Cardiac ventricle fibroblast (primary cell): Measurements from ENCODE around the gene DOCK1. TPM values are rescaled to one million over a fixed set of nuclear protein-coding genes. Genes with fewer than 3 reads are reported as not detected.

Experiments
- total RNA-seq: library from RNA; depleted of rRNA; stranded (reverse); fragments of >200 nt; gene quantifications from 2 replicates; pipeline ENCODE4 v1.2.3, GENCODE V29; 2015

Gene DOCK1
- 37.8 and 38.4 TPM in 2 replicates for total RNA-seq

DNA sequence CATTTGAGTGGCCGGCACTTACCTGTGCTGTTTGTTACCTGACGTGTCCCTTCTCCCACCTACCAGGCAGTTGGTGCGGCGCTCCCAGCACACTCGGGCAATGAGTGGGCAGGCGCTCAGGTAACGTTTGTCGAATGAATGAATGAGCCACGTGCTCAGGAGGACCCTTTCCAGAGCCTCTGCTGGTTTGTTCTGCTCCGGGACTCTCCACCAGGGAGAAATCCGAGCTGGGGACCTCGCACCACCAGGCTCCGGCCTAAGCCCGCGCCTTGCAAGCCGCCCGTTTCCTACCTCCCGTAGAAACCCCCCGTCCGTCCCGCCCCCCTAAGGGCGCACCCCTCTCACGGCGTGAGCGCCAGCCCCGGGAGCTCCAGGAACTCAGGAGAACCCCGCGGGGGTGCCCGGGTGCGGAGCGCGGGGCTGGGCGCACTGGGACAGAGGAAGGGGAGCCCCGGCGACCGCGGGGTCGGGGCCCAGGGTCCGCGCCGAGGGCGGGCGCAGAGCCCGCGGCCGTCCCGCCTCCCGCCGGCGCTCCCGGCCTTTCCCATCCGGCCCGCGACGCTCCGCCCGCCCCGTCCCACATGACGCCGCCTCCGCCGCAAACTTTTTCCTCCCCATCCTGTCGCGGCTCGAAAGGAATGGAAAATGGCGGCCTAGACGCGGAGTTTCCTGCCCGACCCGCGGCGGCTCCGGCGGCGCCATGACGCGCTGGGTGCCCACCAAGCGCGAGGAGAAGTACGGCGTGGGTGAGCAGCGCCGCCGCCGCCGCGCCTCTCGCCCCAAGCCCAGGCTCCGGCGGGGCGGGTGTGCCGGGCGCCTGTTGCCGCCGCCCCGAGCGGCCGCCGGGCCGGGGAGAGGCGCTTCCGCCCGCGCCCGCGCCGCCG, at the start of gene DOCK1:
DOCK1 (plus strand) TSS at position 611 of the 884 bp plus-strand sequence; CDS start at position 701, 90 bp downstream.

GRCh38 chr10:127196282-127197153, 291.3 kb downstream of the DOCK1 start, which contains the start of gene INSYN2A:
TSS of gene INSYN2A (minus strand) at chr10:127196591. CDS start at chr10:127176395, 20,196 bp downstream.

Other genes starting within 250 kb of the DOCK1 start
- gene C10orf90, start 234.7 kb upstream of the DOCK1 start, total RNA-seq: 0.15 and 2.1 TPM in 2 replicates